Measurements from ENCODE around the gene MACROD2. TPM values are rescaled to one million over a fixed set of nuclear protein-coding genes. Genes with fewer than 3 reads are reported as not detected.
"Not testable (repeated sequence)": the region's sequence is repeated elsewhere in the genome, so short reads cannot be mapped to it uniquely, and the experiment has no call there.

The MACROD2 gene
- total RNA-seq, 4 donors from 2014 or later, result 12.6 to 60.3 (median 18.9) TPM

- Histone ChIP-seq H3K4me1 (no peaks in the 10 kb centered on the region), H3K27me3 (no peaks in the 10 kb centered on the region), H3K4me3 (no peak overlapping the region), H3K9me3 (no peaks in the 10 kb centered on the region), H3K36me3 (no peaks in the 10 kb centered on the region), H3K27ac (no peak overlapping the region)
- no peak for TF ChIP-seq EP300 (IDR thresholded peaks at IDR 0.05)
- no peak for TF ChIP-seq POLR2A (IDR thresholded peaks at IDR 0.05)
- no peak for TF ChIP-seq CTCF (IDR thresholded peaks at IDR 0.05)
- TF ChIP-seq POLR2AphosphoS5 (IDR thresholded peaks at IDR 0.05), result no peak
- 86% methylated on average over 1 of the region's 1 CpG for WGBS
- no peak for DNase-seq (ENCODE audit: low spot score in 2 of 2)
Measured at GRCh38 chr20:15802020-15802419, 1806.7 kb downstream of the MACROD2 start.

- Histone ChIP-seq H3K4me3 (no peak overlapping the region), H3K27ac (no peak overlapping the region), H3K4me1 (no peaks in the 10 kb centered on the region), H3K27me3 (no peaks in the 10 kb centered on the region), H3K9me3 (no peaks in the 10 kb centered on the region), H3K36me3 (no peaks in the 10 kb centered on the region)
- 93% methylated on average over 5 of the region's 5 CpGs for WGBS
- no peak for DNase-seq (ENCODE audit: low spot score in 2 of 2)
- TF ChIP-seq EP300 (IDR thresholded peaks at IDR 0.05) (no peak), POLR2AphosphoS5 (IDR thresholded peaks at IDR 0.05) (no peak), CTCF (IDR thresholded peaks at IDR 0.05) (no peak), POLR2A (IDR thresholded peaks at IDR 0.05) (no peak)
Measured at GRCh38 chr20:15805154-15805553, 1809.8 kb downstream of the MACROD2 start.

- DNase-seq (ENCODE audit: low spot score in 2 of 2), result no peak
- no peaks in the 10 kb centered on the region for H3K9me3 ChIP-seq
- H3K27me3 ChIP-seq, result no peaks in the 10 kb centered on the region
- H3K27ac ChIP-seq, result no peak overlapping the region
- no peak for TF ChIP-seq CTCF (IDR thresholded peaks at IDR 0.05)
- TF ChIP-seq POLR2A (IDR thresholded peaks at IDR 0.05), result no peak
- no peaks in the 10 kb centered on the region for H3K4me1 ChIP-seq
- no peak overlapping the region for H3K4me3 ChIP-seq
- no peaks in the 10 kb centered on the region for H3K36me3 ChIP-seq
- 91% methylated on average over 3 of the region's 3 CpGs for WGBS
Measured at GRCh38 chr20:15806105-15806504, 1810.8 kb downstream of the MACROD2 start.

GRCh38 chr20:15807271-15807670, 1812.0 kb downstream of the MACROD2 start:
- 92% methylated on average over 5 of the region's 5 CpGs for whole genome bisulfite sequencing
- Histone ChIP-seq H3K36me3 (no peaks in the 10 kb centered on the region), H3K4me3 (no peak overlapping the region), H3K27ac (no peak overlapping the region), H3K27me3 (no peaks in the 10 kb centered on the region), H3K9me3 (no peaks in the 10 kb centered on the region), H3K4me1 (no peaks in the 10 kb centered on the region)
- TF ChIP-seq CTCF (IDR thresholded peaks at IDR 0.05) (no peak), POLR2A (IDR thresholded peaks at IDR 0.05) (no peak), EP300 (IDR thresholded peaks at IDR 0.05) (no peak), POLR2AphosphoS5 (IDR thresholded peaks at IDR 0.05) (no peak)
- DNase-seq (ENCODE audit: low spot score in 2 of 2), result no peak

GRCh38 chr20:15807771-15808170, 1812.5 kb downstream of the MACROD2 start:
- H3K4me1 ChIP-seq; H3K27ac ChIP-seq; H3K36me3 ChIP-seq; H3K4me3 ChIP-seq; H3K9me3 ChIP-seq; H3K27me3 ChIP-seq; DNase-seq (ENCODE audit: low spot score in 2 of 2): not testable (repeated sequence)
- 92% methylated on average over 8 of the region's 8 CpGs for WGBS

- TF ChIP-seq POLR2AphosphoS5 (IDR thresholded peaks at IDR 0.05), result no peak
- TF ChIP-seq POLR2A (IDR thresholded peaks at IDR 0.05), result no peak
- no peak for TF ChIP-seq EP300 (IDR thresholded peaks at IDR 0.05)
- no peak for TF ChIP-seq CTCF (IDR thresholded peaks at IDR 0.05)
- no peak for DNase-seq (ENCODE audit: low spot score in 2 of 2)
- no peaks in the 10 kb centered on the region for H3K4me1 ChIP-seq
- WGBS, result 80% methylated on average over 2 of the region's 2 CpGs
- no peaks in the 10 kb centered on the region for H3K27me3 ChIP-seq
- H3K4me3 ChIP-seq, result no peak overlapping the region
- no peaks in the 10 kb centered on the region for H3K9me3 ChIP-seq
- H3K27ac ChIP-seq, result no peak overlapping the region
- no peaks in the 10 kb centered on the region for H3K36me3 ChIP-seq
Measured at GRCh38 chr20:15811951-15812350, 1816.6 kb downstream of the MACROD2 start.

Data from suprapubic skin (tissue), 4 donors.